Progenitor cell of endocrine pancreas (in vitro differentiated cells): ENCODE measurements around the gene COL27A1. TPM values are rescaled to one million over a fixed set of nuclear protein-coding genes. Genes with fewer than 3 reads are reported as not detected.
A peak's percentile ranks its signal among the peaks of the same experiment; 100 is the strongest.

ENCODE experiments used
- DNase-seq: peaks from one replicate; pipeline ENCODE4 v3.0.0; 2021; ENCODE audit warnings: low spot score; ENCODE audit not compliant: unreplicated experiment
- H3K27ac Mint-ChIP-seq: 2 replicates; pipeline ENCODE4 v1.8.0; 2021; ENCODE audit warnings: mild to moderate bottlenecking, moderate library complexity, mixed read lengths
- H3K27me3 Mint-ChIP-seq: 2 replicates; pipeline ENCODE4 v1.8.0; 2021; ENCODE audit warnings: mixed read lengths
- H3K36me3 Mint-ChIP-seq: 2 replicates; pipeline ENCODE4 v1.8.0; 2022; ENCODE audit warnings: mixed read lengths; ENCODE audit not compliant: insufficient read depth
- H3K4me1 Mint-ChIP-seq: 2 replicates; pipeline ENCODE4 v1.8.0; 2021; ENCODE audit warnings: low read depth, mixed read lengths
- H3K4me3 Mint-ChIP-seq: 2 replicates; pipeline ENCODE4 v1.8.0; 2021; ENCODE audit warnings: low read depth, mild to moderate bottlenecking, moderate library complexity, mixed read lengths
- H3K9me3 Mint-ChIP-seq: 2 replicates; pipeline ENCODE4 v1.8.0; 2021; ENCODE audit warnings: low read depth, mixed read lengths
- CTCF ChIP-seq: fragments of 200-600 bp; sonication (generic); IDR thresholded peaks from one replicate; pipeline ENCODE4 v1.5.0; 2021; ENCODE audit warnings: antibody characterized with exemption, mild to moderate bottlenecking; ENCODE audit not compliant: unreplicated experiment
- total RNA-seq: library from RNA; stranded (reverse); gene quantifications from 2 replicates; pipeline ENCODE4 v1.2.1, GENCODE V29; 2021

The COL27A1 gene
- total RNA-seq, 1 donor from 2014 or later: 178 TPM

- H3K36me3 Mint-ChIP-seq: peaks cover 20% of the 10 kb centered on the region
- H3K27ac Mint-ChIP-seq: peak overlapping the region; percentile 24
- H3K4me1 Mint-ChIP-seq: peaks cover 2% of the 10 kb centered on the region
These were observed 23.6 kb downstream of the COL27A1 start for GRCh38 chr9:114178756-114179450.

GRCh38 chr9:114179516-114179915, 24.2 kb downstream of the COL27A1 start:
- Mint-ChIP-seq H3K27ac (peak overlapping the region; percentile 58), H3K9me3 (no peaks in the 10 kb centered on the region), H3K4me3 (no peak overlapping the region), H3K27me3 (no peaks in the 10 kb centered on the region), H3K4me1 (peaks cover 1% of the 10 kb centered on the region), H3K36me3 (peaks cover 21% of the 10 kb centered on the region)
- no peak for DNase-seq
- TF ChIP-seq CTCF: no peak

More at GRCh38 chr9:114178756-114179450, 23.6 kb downstream of the COL27A1 start:
- no peak for TF ChIP-seq CTCF
- no peaks in the 10 kb centered on the region for H3K27me3 Mint-ChIP-seq
- DNase-seq: no peak
- H3K9me3 Mint-ChIP-seq: no peaks in the 10 kb centered on the region
- no peak overlapping the region for H3K4me3 Mint-ChIP-seq

- TF ChIP-seq CTCF: no peak
- Mint-ChIP-seq H3K27me3 (no peaks in the 10 kb centered on the region), H3K4me1 (peaks cover 4% of the 10 kb centered on the region), H3K4me3 (no peak overlapping the region), H3K9me3 (no peaks in the 10 kb centered on the region), H3K27ac (no peak overlapping the region), H3K36me3 (peaks cover 29% of the 10 kb centered on the region)
- DNase-seq: no peak
These were observed 25.6 kb downstream of the COL27A1 start for GRCh38 chr9:114180696-114181606.

GRCh38 chr9:114181607-114182409, 26.5 kb downstream of the COL27A1 start:
- H3K4me3 Mint-ChIP-seq: no peak overlapping the region
- no peak for DNase-seq
- no peaks in the 10 kb centered on the region for H3K27me3 Mint-ChIP-seq
- H3K36me3 Mint-ChIP-seq: peaks cover 38% of the 10 kb centered on the region
- H3K4me1 Mint-ChIP-seq: peaks cover 4% of the 10 kb centered on the region
- TF ChIP-seq CTCF: no peak
- no peaks in the 10 kb centered on the region for H3K9me3 Mint-ChIP-seq
- H3K27ac Mint-ChIP-seq: peak overlapping the region; percentile 34

GRCh38 chr9:114183006-114183405, 27.7 kb downstream of the COL27A1 start:
- no peaks in the 10 kb centered on the region for H3K9me3 Mint-ChIP-seq
- H3K27me3 Mint-ChIP-seq: no peaks in the 10 kb centered on the region
- no peak overlapping the region for H3K4me3 Mint-ChIP-seq
- H3K36me3 Mint-ChIP-seq: peaks cover 46% of the 10 kb centered on the region
- no peak for TF ChIP-seq CTCF
- peaks cover 4% of the 10 kb centered on the region for H3K4me1 Mint-ChIP-seq
- no peak overlapping the region for H3K27ac Mint-ChIP-seq
- DNase-seq: no peak
